Peyer's patch (tissue), 4 donors: ENCODE measurements around the gene VSIG10L2. TPM values are rescaled to one million over a fixed set of nuclear protein-coding genes. Genes with fewer than 3 reads are reported as not detected.

Experiments
- DNase-seq, 3 donors: peaks; one replicate each; pipeline ENCODE4 v3.0.0-alpha.2; 2017 to 2019
- H3K27ac ChIP-seq, 4 donors: fragments of 200-600 bp; sonication (generic); one replicate each; pipeline ENCODE4 v1.5.1; 2016 to 2019
- H3K27me3 ChIP-seq, 2 donors: fragments of 200-600 bp; sonication (generic); one replicate each; pipeline ENCODE4 v1.5.1; 2019
- H3K36me3 ChIP-seq, 3 donors: fragments of 200-600 bp; sonication (generic); one replicate each; pipeline ENCODE4 v1.5.1; 2016 to 2019
- H3K4me1 ChIP-seq, 4 donors: fragments of 200-600 bp; sonication (generic); one replicate each; pipeline ENCODE4 v1.5.1; 2016 to 2019
- H3K4me3 ChIP-seq, 4 donors: fragments of 200-600 bp; sonication (generic); 1 replicate in 3 of 4; 2 replicates in 1 of 4; pipeline ENCODE4 v1.5.1; 2016 to 2019; ENCODE audit warnings: mild to moderate bottlenecking in 1 of 4
- H3K9me3 ChIP-seq, 4 donors: fragments of 200-600 bp; sonication (generic); one replicate each; pipeline ENCODE4 v1.5.1; 2016 to 2019; ENCODE audit warnings: mild to moderate bottlenecking in 1 of 4
- CTCF ChIP-seq, 6 experiments: fragments of 450-650 bp in 4 of 6; fragments of 200-600 bp in 2 of 6; sonication (generic) in 1 of 6; IDR thresholded peaks; one replicate each; pipeline ENCODE4 v1.5.1; 2017 to 2019; ENCODE audit warnings: antibody characterized with exemption in 6 of 6, mild to moderate bottlenecking in 3 of 6, moderate library complexity in 1 of 6
- POLR2A ChIP-seq, 2 donors: fragments of 450-650 bp; IDR thresholded peaks; one replicate each; pipeline ENCODE4 v1.5.1; 2017; ENCODE audit warnings: antibody characterized with exemption in 2 of 2, mild to moderate bottlenecking in 2 of 2, moderate library complexity in 2 of 2
- total RNA-seq, 4 donors: library from RNA; depleted of rRNA; stranded (reverse); fragments of >200 nt; gene quantifications; one replicate each; pipeline ENCODE4 v1.1.0, GENCODE V29; 2016

Gene VSIG10L2
- total RNA-seq, 4 donors from 2014 or later, result not detected

- TF ChIP-seq POLR2A (IDR thresholded peaks at IDR 0.05), result no peak
- TF ChIP-seq CTCF (IDR thresholded peaks at IDR 0.05), result no peak
- Histone ChIP-seq H3K9me3 (no peaks in the 10 kb centered on the region), H3K36me3 (no peaks in the 10 kb centered on the region), H3K27me3 (no peaks in the 10 kb centered on the region), H3K4me3 (no peak overlapping the region), H3K4me1 (peaks cover 0 to 17% (median 0%) of the 10 kb centered on the region in 4 donors), H3K27ac (no peak overlapping the region)
- peak in 1 of 3 donors; percentile 58 for DNase-seq
These were observed 7.1 kb downstream of the VSIG10L2 start for GRCh38 chr11:125952973-125953372.

GRCh38 chr11:125953401-125953935 is 7.6 kb downstream of the VSIG10L2 start:
- no peak for DNase-seq
- TF ChIP-seq CTCF (IDR thresholded peaks at IDR 0.05) (no peak), POLR2A (IDR thresholded peaks at IDR 0.05) (no peak)

GRCh38 chr11:125954123-125954944 is 8.5 kb downstream of the VSIG10L2 start:
- Histone ChIP-seq H3K4me1 (peaks cover 0 to 17% (median 0%) of the 10 kb centered on the region in 4 donors), H3K36me3 (no peaks in the 10 kb centered on the region), H3K9me3 (no peaks in the 10 kb centered on the region), H3K27me3 (no peaks in the 10 kb centered on the region), H3K4me3 (no peak overlapping the region), H3K27ac (no peak overlapping the region)
- DNase-seq, result no peak
- TF ChIP-seq POLR2A (IDR thresholded peaks at IDR 0.05), result no peak
- no peak for TF ChIP-seq CTCF (IDR thresholded peaks at IDR 0.05)

More at GRCh38 chr11:125953401-125953935, 7.6 kb downstream of the VSIG10L2 start:
- H3K9me3 ChIP-seq, result no peaks in the 10 kb centered on the region
- no peaks in the 10 kb centered on the region for H3K27me3 ChIP-seq
- H3K36me3 ChIP-seq, result no peaks in the 10 kb centered on the region
- H3K4me1 ChIP-seq, result peaks cover 0 to 17% (median 0%) of the 10 kb centered on the region in 4 donors
- H3K4me3 ChIP-seq, result no peak overlapping the region
- H3K27ac ChIP-seq, result no peak overlapping the region

- Histone ChIP-seq H3K27me3 (no peaks in the 10 kb centered on the region), H3K27ac (no peak overlapping the region), H3K36me3 (no peaks in the 10 kb centered on the region), H3K9me3 (no peaks in the 10 kb centered on the region), H3K4me1 (peaks cover 0 to 17% (median 0%) of the 10 kb centered on the region in 4 donors), H3K4me3 (no peak overlapping the region)
- DNase-seq, result no peak
- TF ChIP-seq POLR2A (IDR thresholded peaks at IDR 0.05) (no peak), CTCF (IDR thresholded peaks at IDR 0.05) (no peak)
These were observed 9.2 kb downstream of the VSIG10L2 start for GRCh38 chr11:125954945-125955640.

- Histone ChIP-seq H3K9me3 (no peaks in the 10 kb centered on the region), H3K4me1 (peaks cover 0 to 15% (median 0%) of the 10 kb centered on the region in 4 donors), H3K27ac (no peak overlapping the region), H3K36me3 (no peaks in the 10 kb centered on the region), H3K27me3 (no peaks in the 10 kb centered on the region), H3K4me3 (no peak overlapping the region)
- DNase-seq, result no peak
- TF ChIP-seq POLR2A (IDR thresholded peaks at IDR 0.05) (no peak), CTCF (IDR thresholded peaks at IDR 0.05) (no peak)
These were observed 10.0 kb downstream of the VSIG10L2 start for GRCh38 chr11:125955856-125956255.
